Endodermal cell (in vitro differentiated cells): Measurements from ENCODE around the gene SPATA12. TPM values are rescaled to one million over a fixed set of nuclear protein-coding genes. Genes with fewer than 3 reads are reported as not detected.

Experiments used
- DNase-seq: peaks from one replicate; pipeline ENCODE4 v3.0.0-alpha.2; 2017
- H3K27ac ChIP-seq: 2 replicates; pipeline ENCODE4 v1.5.1; 2013; ENCODE audit warnings: mild to moderate bottlenecking, low read depth, low read length, moderate library complexity
- H3K27me3 ChIP-seq: 2 replicates; pipeline ENCODE4 v1.6.1; 2013; ENCODE audit warnings: mild to moderate bottlenecking, low read length, moderate library complexity; ENCODE audit not compliant: insufficient read depth, control insufficient read depth, poor library complexity, severe bottlenecking
- H3K36me3 ChIP-seq: 2 replicates; pipeline ENCODE4 v1.7.0; 2013; ENCODE audit warnings: mild to moderate bottlenecking, low read length, moderate library complexity; ENCODE audit not compliant: control insufficient read depth, insufficient read depth
- H3K4me1 ChIP-seq: one replicate; pipeline ENCODE4 v1.7.0; 2013; ENCODE audit warnings: low read length; ENCODE audit not compliant: control insufficient read depth, insufficient read depth
- H3K4me3 ChIP-seq: 2 replicates; pipeline ENCODE4 v1.5.1; 2013; ENCODE audit warnings: mild to moderate bottlenecking, low read length, moderate library complexity
- H3K9ac ChIP-seq: 2 replicates; pipeline ENCODE4 v1.6.1; 2013; ENCODE audit warnings: mild to moderate bottlenecking, low read length, moderate library complexity; ENCODE audit not compliant: poor library complexity, severe bottlenecking; ENCODE audit errors: extremely low read depth
- H3K9me3 ChIP-seq: 2 replicates; pipeline ENCODE4 v1.6.1; 2013; ENCODE audit warnings: mild to moderate bottlenecking, low read length, moderate library complexity; ENCODE audit not compliant: control insufficient read depth
- H3K27ac Mint-ChIP-seq: 2 replicates; pipeline ENCODE4 v1.8.0; 2020; ENCODE audit warnings: mixed read lengths
- H3K27me3 Mint-ChIP-seq: 2 replicates; pipeline ENCODE4 v1.8.0; 2021; ENCODE audit warnings: mild to moderate bottlenecking, mixed read lengths; ENCODE audit not compliant: insufficient read depth
- H3K36me3 Mint-ChIP-seq: 2 replicates; pipeline ENCODE4 v1.8.0; 2020; ENCODE audit warnings: low read depth, mixed read lengths
- H3K4me1 Mint-ChIP-seq: 2 replicates; pipeline ENCODE4 v1.8.0; 2020; ENCODE audit warnings: mixed read lengths
- H3K4me3 Mint-ChIP-seq: 2 replicates; pipeline ENCODE4 v1.8.0; 2020; ENCODE audit warnings: mild to moderate bottlenecking, moderate library complexity, mixed read lengths
- H3K9me3 Mint-ChIP-seq: 2 replicates; pipeline ENCODE4 v1.8.0; 2020; ENCODE audit warnings: mild to moderate bottlenecking, mixed read lengths
- WGBS, 2 experiments: methylation state at CpG; one replicate each; pipeline versions ENCODE4 v1.1.5 to v1.1.7; 2013; ENCODE audit warnings: missing lambda C conversion rate in 2 of 2, mixed read lengths in 1 of 2; ENCODE audit not compliant: insufficient coverage in 1 of 2, insufficient read length in 1 of 2; 5-methylcytosine and 5-hydroxymethylcytosine counted together
- total RNA-seq, 2 donors: library from RNA; stranded (reverse); fragmentation: NEBNext Ultra II Directional in 1 of 2; extraction: Animal tissue kit (Norgen Biotek cat#: 25700) in 1 of 2; gene quantifications; 2 replicates in 1 of 2; 3 replicates in 1 of 2; pipeline ENCODE4 v1.2.1, GENCODE V29; 2021
- TF ChIP-seq, protein P1 (sequence below): fragments of 200-600 bp; sonication (generic); conservative IDR thresholded peaks from 2 replicates; pipeline ENCODE4 v1.5.0; 2021; ENCODE audit warnings: antibody characterized with exemption, mild to moderate bottlenecking

The SPATA12 gene
- total RNA-seq, 2 donors from 2014 or later = not detected

- Histone ChIP-seq H3K4me3 (no peak overlapping the region), H3K27ac (no peak overlapping the region), H3K36me3 (no peaks in the 10 kb centered on the region), H3K9ac (no peak overlapping the region), H3K27me3 (no peaks in the 10 kb centered on the region), H3K9me3 (no peaks in the 10 kb centered on the region), H3K4me1 (no peaks in the 10 kb centered on the region)
- no peak overlapping the region for H3K27ac Mint-ChIP-seq
- H3K36me3 Mint-ChIP-seq = no peaks in the 10 kb centered on the region
- H3K4me1 Mint-ChIP-seq = peaks cover 16% of the 10 kb centered on the region
- TF ChIP-seq, protein P1, sequence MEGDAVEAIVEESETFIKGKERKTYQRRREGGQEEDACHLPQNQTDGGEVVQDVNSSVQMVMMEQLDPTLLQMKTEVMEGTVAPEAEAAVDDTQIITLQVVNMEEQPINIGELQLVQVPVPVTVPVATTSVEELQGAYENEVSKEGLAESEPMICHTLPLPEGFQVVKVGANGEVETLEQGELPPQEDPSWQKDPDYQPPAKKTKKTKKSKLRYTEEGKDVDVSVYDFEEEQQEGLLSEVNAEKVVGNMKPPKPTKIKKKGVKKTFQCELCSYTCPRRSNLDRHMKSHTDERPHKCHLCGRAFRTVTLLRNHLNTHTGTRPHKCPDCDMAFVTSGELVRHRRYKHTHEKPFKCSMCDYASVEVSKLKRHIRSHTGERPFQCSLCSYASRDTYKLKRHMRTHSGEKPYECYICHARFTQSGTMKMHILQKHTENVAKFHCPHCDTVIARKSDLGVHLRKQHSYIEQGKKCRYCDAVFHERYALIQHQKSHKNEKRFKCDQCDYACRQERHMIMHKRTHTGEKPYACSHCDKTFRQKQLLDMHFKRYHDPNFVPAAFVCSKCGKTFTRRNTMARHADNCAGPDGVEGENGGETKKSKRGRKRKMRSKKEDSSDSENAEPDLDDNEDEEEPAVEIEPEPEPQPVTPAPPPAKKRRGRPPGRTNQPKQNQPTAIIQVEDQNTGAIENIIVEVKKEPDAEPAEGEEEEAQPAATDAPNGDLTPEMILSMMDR = no peak
- 93 to 96% methylated on average over 3 to 5 of the region's 5 CpGs for WGBS, 2 experiments
- H3K9me3 Mint-ChIP-seq = no peaks in the 10 kb centered on the region
- DNase-seq = no peak
- H3K27me3 Mint-ChIP-seq = no peaks in the 10 kb centered on the region
- H3K4me3 Mint-ChIP-seq = no peak overlapping the region
Observed at GRCh38 chr3:57063032-57063431, 2.6 kb downstream of the SPATA12 start.

- no peak overlapping the region for H3K27ac Mint-ChIP-seq
- H3K4me1 ChIP-seq = no peaks in the 10 kb centered on the region
- no peaks in the 10 kb centered on the region for H3K27me3 ChIP-seq
- TF ChIP-seq, protein P1 = no peak
- no peaks in the 10 kb centered on the region for H3K36me3 Mint-ChIP-seq
- H3K36me3 ChIP-seq = no peaks in the 10 kb centered on the region
- no peak overlapping the region for H3K9ac ChIP-seq
- no peak overlapping the region for H3K4me3 Mint-ChIP-seq
- no peak for DNase-seq
- H3K27me3 Mint-ChIP-seq = no peaks in the 10 kb centered on the region
- no peaks in the 10 kb centered on the region for H3K9me3 Mint-ChIP-seq
- H3K4me3 ChIP-seq = no peak overlapping the region
- H3K9me3 ChIP-seq = no peaks in the 10 kb centered on the region
- H3K27ac ChIP-seq = no peak overlapping the region
- peaks cover 16% of the 10 kb centered on the region for H3K4me1 Mint-ChIP-seq
- WGBS, 2 experiments = 81 to 89% methylated on average over 4 to 6 of the region's 6 CpGs
Observed at GRCh38 chr3:57064001-57064400, 3.5 kb downstream of the SPATA12 start.

- H3K27ac ChIP-seq = no peak overlapping the region
- H3K9ac ChIP-seq = no peak overlapping the region
- no peak overlapping the region for H3K4me3 ChIP-seq
- H3K9me3 ChIP-seq = no peaks in the 10 kb centered on the region
- Mint-ChIP-seq H3K9me3 (no peaks in the 10 kb centered on the region), H3K27me3 (no peaks in the 10 kb centered on the region), H3K4me3 (no peak overlapping the region), H3K4me1 (peaks cover 16% of the 10 kb centered on the region), H3K27ac (no peak overlapping the region), H3K36me3 (no peaks in the 10 kb centered on the region)
- no peaks in the 10 kb centered on the region for H3K4me1 ChIP-seq
- TF ChIP-seq, protein P1 = no peak
- no peak for DNase-seq
- H3K27me3 ChIP-seq = no peaks in the 10 kb centered on the region
- no peaks in the 10 kb centered on the region for H3K36me3 ChIP-seq
- 89 to 91% methylated on average over 2 of the region's 2 CpGs for WGBS, 2 experiments
Observed at GRCh38 chr3:57064572-57064971, 4.1 kb downstream of the SPATA12 start.
